SU-DHL-6 (cell line): ENCODE results near the gene NPIPA8.
"Not testable (repeated sequence)": the region's sequence is repeated elsewhere in the genome, so short reads cannot be mapped to it uniquely, and the experiment has no call there.

Experiments used
- H2AFZ ChIP-seq: fragments of 200-600 bp; sonication (generic); 2 replicates; pipeline ENCODE4 v1.6.1; 2014; ENCODE audit warnings: low read depth, mild to moderate bottlenecking, moderate library complexity, mixed read lengths, antibody characterized with exemption, low read length; ENCODE audit not compliant: severe bottlenecking
- H3F3A ChIP-seq: fragments of 200-600 bp; shearing (Covaris generic); 2 replicates; pipeline ENCODE4 v1.6.0; 2016; ENCODE audit warnings: antibody characterized with exemption, mild to moderate bottlenecking; ENCODE audit not compliant: insufficient read depth
- H3K27ac ChIP-seq: fragments of 200-600 bp; sonication (generic); 2 replicates; pipeline ENCODE4 v1.5.1; 2016; ENCODE audit warnings: low read depth, mild to moderate bottlenecking, low read length, moderate library complexity, mixed read lengths
- H3K27me3 ChIP-seq: fragments of 200-600 bp; sonication (generic), shearing (Covaris generic); 2 replicates; pipeline ENCODE4 v1.6.0; 2014; ENCODE audit warnings: mild to moderate bottlenecking, low read length
- H3K36me3 ChIP-seq: fragments of 200-600 bp; sonication (generic); 2 replicates; pipeline ENCODE4 v1.6.1; 2014; ENCODE audit warnings: mild to moderate bottlenecking, low read length, mixed read lengths
- H3K4me2 ChIP-seq: fragments of 300-600, 200-600 bp; shearing (Covaris generic), sonication (generic); 2 replicates; pipeline ENCODE4 v1.6.0; 2014; ENCODE audit warnings: low read length, low read depth, mild to moderate bottlenecking; ENCODE audit not compliant: poor library complexity, severe bottlenecking
- H3K4me3 ChIP-seq: fragments of 200-600 bp; sonication (generic); 2 replicates; pipeline ENCODE4 v1.5.1; 2014; ENCODE audit warnings: antibody characterized with exemption, low read length, mild to moderate bottlenecking, mixed read lengths; ENCODE audit not compliant: insufficient read depth, poor library complexity, severe bottlenecking
- H3K79me2 ChIP-seq: fragments of 200-600 bp; sonication (generic); 2 replicates; pipeline ENCODE4 v1.6.1; 2014; ENCODE audit warnings: mild to moderate bottlenecking, low read length, moderate library complexity; ENCODE audit not compliant: insufficient read depth
- H3K9ac ChIP-seq: fragments of 200-600 bp; sonication (generic); 2 replicates; pipeline ENCODE4 v1.7.0; 2014; ENCODE audit warnings: mild to moderate bottlenecking, low read length
- H3K9me2 ChIP-seq: fragments of 200-600 bp; sonication (generic); replicated peaks from 2 replicates; pipeline ENCODE4 v1.6.1; 2014; ENCODE audit warnings: low read length; ENCODE audit not compliant: insufficient read depth
- H3K9me3 ChIP-seq: fragments of 200-600 bp; sonication (generic); 2 replicates; pipeline ENCODE4 v1.6.1; 2014; ENCODE audit warnings: low read length, mixed read lengths; ENCODE audit not compliant: insufficient read depth
- H4K20me1 ChIP-seq: fragments of 200-600 bp; sonication (generic); 2 replicates; pipeline ENCODE4 v1.6.1; 2014; ENCODE audit warnings: low read depth, mild to moderate bottlenecking, antibody characterized with exemption, low read length, moderate library complexity, mixed read lengths

Gene NPIPA8

GRCh38 chr16:18336636-18337035 lies at the start of gene NPIPA8:
Gene NPIPA8 (minus strand): TSS chr16:18336736. CDS start chr16:18332662, 4,074 bp downstream.
- H3K36me3 ChIP-seq, H3K27me3 ChIP-seq, H3K9me3 ChIP-seq, H3K9me2 ChIP-seq, H3K4me2 ChIP-seq, H2AFZ ChIP-seq, H3K27ac ChIP-seq, H3F3A ChIP-seq, H3K4me3 ChIP-seq, H3K79me2 ChIP-seq, H4K20me1 ChIP-seq, H3K9ac ChIP-seq: not testable (repeated sequence)

DNA sequence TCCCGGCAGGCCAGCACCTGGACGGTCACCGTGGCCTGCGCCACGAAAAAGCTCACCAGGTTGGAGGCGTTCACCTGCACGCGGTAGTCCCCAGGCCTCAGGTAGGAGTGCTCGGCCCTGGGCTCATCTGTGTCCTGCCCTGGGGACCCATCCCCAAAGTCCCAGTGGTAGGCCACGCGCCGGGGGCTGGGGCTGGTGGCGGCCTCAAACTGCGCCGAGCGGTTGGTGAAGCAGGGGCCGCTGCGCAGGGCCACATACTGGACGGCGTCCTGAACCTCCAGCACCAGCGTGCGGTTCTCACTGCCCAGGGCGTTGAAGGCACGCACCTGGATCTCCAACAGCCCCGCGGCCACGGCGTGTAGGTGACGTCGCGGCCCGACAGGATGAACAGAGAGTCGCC lies 48.7 kb upstream of the NPIPA8 start:
- H3K79me2 ChIP-seq, H3K36me3 ChIP-seq, H3K9me3 ChIP-seq, H3F3A ChIP-seq, H3K27ac ChIP-seq, H3K4me3 ChIP-seq, H3K4me2 ChIP-seq, H3K9ac ChIP-seq, H3K27me3 ChIP-seq, H4K20me1 ChIP-seq, H3K9me2 ChIP-seq, H2AFZ ChIP-seq: not testable (repeated sequence)

- H3K9me2 ChIP-seq, H3K9ac ChIP-seq, H3K36me3 ChIP-seq, H3K79me2 ChIP-seq, H3K4me2 ChIP-seq, H2AFZ ChIP-seq, H3K9me3 ChIP-seq, H3K4me3 ChIP-seq, H3K27ac ChIP-seq, H3K27me3 ChIP-seq, H4K20me1 ChIP-seq, H3F3A ChIP-seq: not testable (repeated sequence)
Observed at GRCh38 chr16:18384869-18385268, 48.3 kb upstream of the NPIPA8 start.

DNA sequence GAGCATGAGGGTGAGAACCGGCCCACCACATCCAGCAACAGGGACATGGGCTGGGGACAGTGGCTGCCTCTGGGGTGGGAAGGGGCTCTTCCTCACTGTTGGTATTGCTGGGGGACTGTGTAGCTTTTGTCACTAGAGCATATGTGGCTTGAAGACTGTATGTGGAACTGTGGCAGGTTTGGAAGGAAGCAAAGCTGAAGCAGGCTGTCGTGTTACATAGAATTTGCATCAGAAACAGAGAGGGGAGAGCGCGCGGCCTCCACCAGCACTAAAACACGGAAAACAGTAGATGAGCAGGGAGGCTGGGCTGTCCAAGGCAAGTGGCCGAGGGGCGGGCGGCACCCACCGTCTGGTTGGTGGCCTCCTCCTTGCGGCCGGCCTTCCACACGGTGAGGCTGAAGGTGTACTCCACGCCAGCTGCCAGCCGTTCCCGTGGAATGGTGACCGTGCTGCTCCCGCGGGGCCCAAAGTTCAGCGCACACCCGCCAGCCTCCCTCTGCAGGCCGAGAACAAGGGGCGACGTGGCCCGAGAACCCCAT lies 47.6 kb upstream of the NPIPA8 start:
- H3K9me2 ChIP-seq, H3K27me3 ChIP-seq, H3K27ac ChIP-seq, H3K9me3 ChIP-seq, H3F3A ChIP-seq, H3K36me3 ChIP-seq, H3K79me2 ChIP-seq, H3K4me3 ChIP-seq, H4K20me1 ChIP-seq, H3K4me2 ChIP-seq, H2AFZ ChIP-seq, H3K9ac ChIP-seq: not testable (repeated sequence)

- H2AFZ ChIP-seq, H3K79me2 ChIP-seq, H3K9me2 ChIP-seq: not testable (repeated sequence)
Observed at GRCh38 chr16:18382696-18383095, 46.2 kb upstream of the NPIPA8 start.

GRCh38 chr16:18347742-18348141 lies 11.2 kb upstream of the NPIPA8 start:
- not testable (repeated sequence) for H2AFZ ChIP-seq, H3K27me3 ChIP-seq, H3K36me3 ChIP-seq, H3K9me3 ChIP-seq, H3F3A ChIP-seq, H3K79me2 ChIP-seq, H3K4me3 ChIP-seq, H3K9ac ChIP-seq, H3K27ac ChIP-seq, H3K4me2 ChIP-seq, H3K9me2 ChIP-seq, H4K20me1 ChIP-seq

More at GRCh38 chr16:18382696-18383095, 46.2 kb upstream of the NPIPA8 start:
- H3K4me3 ChIP-seq, H3K27ac ChIP-seq, H3K9me3 ChIP-seq, H4K20me1 ChIP-seq, H3K36me3 ChIP-seq, H3K9ac ChIP-seq, H3F3A ChIP-seq, H3K4me2 ChIP-seq, H3K27me3 ChIP-seq: not testable (repeated sequence)

- not testable (repeated sequence) for H3K36me3 ChIP-seq, H3K27me3 ChIP-seq, H3K9me2 ChIP-seq, H3K9me3 ChIP-seq, H3K9ac ChIP-seq, H3F3A ChIP-seq, H3K4me3 ChIP-seq, H2AFZ ChIP-seq, H3K27ac ChIP-seq, H3K79me2 ChIP-seq, H3K4me2 ChIP-seq, H4K20me1 ChIP-seq
Observed at GRCh38 chr16:18346993-18347392, 10.5 kb upstream of the NPIPA8 start.

GRCh38 chr16:18344634-18345033 lies 8.1 kb upstream of the NPIPA8 start:
- not testable (repeated sequence) for H3K9me3 ChIP-seq, H3K36me3 ChIP-seq, H3K27ac ChIP-seq, H3K4me3 ChIP-seq, H3K27me3 ChIP-seq, H2AFZ ChIP-seq, H3F3A ChIP-seq, H3K4me2 ChIP-seq, H4K20me1 ChIP-seq, H3K9ac ChIP-seq, H3K79me2 ChIP-seq, H3K9me2 ChIP-seq
